H1 (cell line): ENCODE results near the gene COL12A1. TPM values are rescaled to one million over a fixed set of nuclear protein-coding genes. Genes with fewer than 3 reads are reported as not detected.

Source experiments
- ATF2 ChIP-seq: IDR thresholded peaks from 2 replicates; pipeline ENCODE4 v1.6.1; 2012; ENCODE audit warnings: low read length, inconsistent platforms
- BACH1 ChIP-seq: IDR thresholded peaks from 2 replicates; pipeline ENCODE4 v1.6.1; 2012; ENCODE audit warnings: low read length, improper control_type of control experiment
- BRCA1 ChIP-seq: IDR thresholded peaks from 2 replicates; pipeline ENCODE4 v1.6.1; 2012; ENCODE audit warnings: low read depth, low read length, improper control_type of control experiment
- CHD2 ChIP-seq: IDR thresholded peaks from 2 replicates; pipeline ENCODE4 v1.6.1; 2012; ENCODE audit warnings: low read length, improper control_type of control experiment
- EGR1 ChIP-seq: IDR thresholded peaks from 2 replicates; pipeline ENCODE4 v1.6.1; 2011; ENCODE audit warnings: low read depth, low read length, borderline replicate concordance
- EZH2 ChIP-seq: fragments of 200-600 bp; sonication (generic); IDR thresholded peaks from 2 replicates; pipeline ENCODE4 v1.7.1; 2012; ENCODE audit warnings: low read depth, mild to moderate bottlenecking, moderate library complexity, low read length, inconsistent platforms; ENCODE audit not compliant: severe bottlenecking
- JUND ChIP-seq: IDR thresholded peaks from 2 replicates; pipeline ENCODE4 v1.6.1; 2011; ENCODE audit warnings: mild to moderate bottlenecking, improper control_type of control experiment, low read length
- NANOG ChIP-seq: IDR thresholded peaks from 2 replicates; pipeline ENCODE4 v1.6.1; 2011; ENCODE audit warnings: low read length, low read depth, mild to moderate bottlenecking, inconsistent platforms; ENCODE audit not compliant: insufficient read depth, poor library complexity, severe bottlenecking
- POLR2AphosphoS5 ChIP-seq: IDR thresholded peaks from 2 replicates; pipeline ENCODE4 v1.6.1; 2011; ENCODE audit warnings: low read depth, low read length
- RAD21 ChIP-seq, 2 experiments: IDR thresholded peaks in 1 of 2; conservative IDR thresholded peaks in 1 of 2; 2 replicates each; pipeline ENCODE4 v1.6.1; 2011; ENCODE audit warnings: low read depth in 2 of 2, low read length in 2 of 2, improper control_type of control experiment in 1 of 2, inconsistent platforms in 1 of 2, mild to moderate bottlenecking in 1 of 2, moderate library complexity in 1 of 2
- RXRA ChIP-seq: IDR thresholded peaks from 2 replicates; pipeline ENCODE4 v1.6.1; 2011; ENCODE audit warnings: low read depth, mild to moderate bottlenecking, low read length, moderate library complexity; ENCODE audit not compliant: insufficient read depth
- SAP30 ChIP-seq: fragments of 300-600 bp; sonication (generic); IDR thresholded peaks from 2 replicates; pipeline ENCODE4 v1.7.1; 2012; ENCODE audit warnings: low read length, moderate library complexity, mild to moderate bottlenecking, inconsistent platforms; ENCODE audit not compliant: insufficient read depth, insufficient replicate concordance
- SIRT6 ChIP-seq: IDR thresholded peaks from one replicate; pipeline ENCODE4 v1.7.1; 2012; ENCODE audit warnings: low read length, inconsistent platforms
- SIX5 ChIP-seq: IDR thresholded peaks from 2 replicates; pipeline ENCODE4 v1.6.1; 2011; ENCODE audit warnings: mild to moderate bottlenecking, low read depth, low read length
- SP1 ChIP-seq: IDR thresholded peaks from 2 replicates; pipeline ENCODE4 v1.6.1; 2011; ENCODE audit warnings: low read depth, low read length
- SP2 ChIP-seq: IDR thresholded peaks from 2 replicates; pipeline ENCODE4 v1.6.1; 2012; ENCODE audit warnings: mild to moderate bottlenecking, low read length, inconsistent platforms
- SRF ChIP-seq: IDR thresholded peaks from 2 replicates; pipeline ENCODE4 v1.6.1; 2011; ENCODE audit warnings: mild to moderate bottlenecking, low read depth, low read length, moderate library complexity
- TAF1 ChIP-seq: IDR thresholded peaks from 2 replicates; pipeline ENCODE4 v1.6.1; 2011; ENCODE audit warnings: mild to moderate bottlenecking, low read depth, low read length
- YY1 ChIP-seq: IDR thresholded peaks from 2 replicates; pipeline ENCODE4 v1.6.1; 2011; ENCODE audit warnings: low read depth, mild to moderate bottlenecking, low read length
- ZNF274 ChIP-seq: IDR thresholded peaks from 2 replicates; pipeline ENCODE4 v1.7.0; 2012; ENCODE audit warnings: low read length, borderline replicate concordance; ENCODE audit errors: extremely low read depth
- polyA plus RNA-seq, 7 experiments: library from polyadenylated mRNA; depleted of rRNA in 3 of 7; stranded (reverse) in 5 of 7; unstranded in 2 of 7; fragments of >200 nt in 5 of 7; fragments of 200-250 nt in 2 of 7; gene quantifications; 1 replicate in 5 of 7; 2 replicates in 1 of 7; 4 replicates in 1 of 7; pipeline versions ENCODE4 v1.2.1 to v1.2.3, GENCODE V29; 2011 to 2013; ENCODE audit warnings: missing spikeins in 2 of 7, mixed read lengths in 2 of 7
- total RNA-seq: library from RNA; stranded (reverse); fragmentation: NEBNext Ultra II Directional; extraction: Animal tissue kit (Norgen Biotek cat#: 25700); gene quantifications from 2 replicates; pipeline ENCODE4 v1.2.1, GENCODE V29; 2021

Gene COL12A1
- total and polyA plus RNA-seq, 2 of the 8 experiments (the other 6 are each of a cell fraction or from before 2014, with no cell fraction given): 1.4 to 4.7 TPM

- TF ChIP-seq BACH1 (no peak), SIX5 (no peak), BRCA1 (no peak), EZH2 (peak; percentile 89), SIRT6 (no peak), YY1 (0 out of 2 replicates have a peak, but pooled peaks have one; percentile 20), ZNF274 (no peak), RAD21 (IDR thresholded peaks at IDR 0.05 in 1 of 2, conservative IDR thresholded peaks at IDR 0.05 in 1 of 2; ENCODE audit: low read depth in 2 of 2, low read length in 2 of 2) (peak; percentile 16 to 37; a peak in 1 of 4 replicates), CHD2 (no peak), TAF1 (no peak), ATF2 (no peak), JUND (no peak), RXRA (no peak), SRF (no peak), EGR1 (no peak), SP1 (no peak), SAP30 (no peak), SP2 (no peak), POLR2AphosphoS5 (no peak), NANOG (no peak)
Measured at GRCh38 chr6:75201901-75202672, 3.8 kb downstream of the COL12A1 start (continued).
